OCI-LY7 (cell line): ENCODE results near the gene NCKAP5.

ENCODE experiments used
- EZH2phosphoT487 ChIP-seq: fragments of 200-600 bp; sonication (generic); IDR thresholded peaks from 2 replicates; pipeline ENCODE4 v1.6.1; 2018; ENCODE audit warnings: low read depth, borderline replicate concordance, mild to moderate bottlenecking, mixed run types, antibody characterized with exemption, low read length, moderate library complexity, mixed read lengths
- TF ChIP-seq, protein P1 (sequence below): fragments of 200-600 bp; sonication (generic); conservative IDR thresholded peaks from 2 replicates; pipeline ENCODE4 v1.5.1; 2014; ENCODE audit warnings: mild to moderate bottlenecking, antibody characterized with exemption, low read length, moderate library complexity, mixed read lengths

DNA sequence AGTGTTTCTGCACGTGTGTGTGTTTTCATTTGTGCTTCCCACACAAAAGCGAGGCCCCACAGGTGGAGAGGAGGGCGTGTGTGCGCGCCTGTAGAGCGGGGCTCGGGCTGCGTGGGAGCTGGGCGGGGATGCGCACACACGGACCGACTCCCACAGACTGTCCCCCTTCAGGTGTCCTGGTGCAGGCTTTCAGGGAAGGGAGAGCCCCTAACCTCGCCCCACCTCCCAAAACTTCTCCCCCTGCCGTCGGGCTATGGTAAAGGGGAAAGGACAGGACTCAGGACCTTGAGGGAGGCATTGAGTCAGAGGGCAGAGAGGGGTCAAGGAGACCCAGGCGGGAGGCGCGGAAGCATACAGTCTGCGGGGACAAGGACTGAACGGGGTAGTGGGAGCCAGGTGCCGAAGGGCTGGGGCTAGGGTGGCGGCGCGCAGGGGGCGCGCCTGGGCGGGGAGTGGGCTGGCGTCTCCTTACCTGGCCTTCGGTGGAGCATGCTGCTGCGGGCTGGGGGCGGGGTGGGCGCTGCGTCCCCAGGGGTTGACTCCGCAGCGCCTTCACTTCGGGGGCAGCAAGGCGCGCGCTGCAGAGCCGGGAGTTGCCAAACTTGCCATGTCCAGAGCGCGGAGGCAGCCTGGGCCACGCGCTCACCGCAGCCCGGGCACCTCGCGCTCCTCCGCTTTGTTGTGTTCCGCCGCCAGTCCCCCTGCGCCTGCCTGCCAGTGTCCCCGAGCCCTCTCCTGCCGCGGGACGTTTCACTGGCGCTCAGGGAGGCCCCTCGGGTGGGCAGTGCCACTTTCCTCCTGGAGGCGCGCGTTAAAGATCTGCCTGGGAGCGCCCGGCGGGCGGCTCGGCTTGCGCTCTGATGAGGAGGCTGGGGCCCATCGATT, 302.0 kb downstream of the NCKAP5 start:
- TF ChIP-seq, protein P1, sequence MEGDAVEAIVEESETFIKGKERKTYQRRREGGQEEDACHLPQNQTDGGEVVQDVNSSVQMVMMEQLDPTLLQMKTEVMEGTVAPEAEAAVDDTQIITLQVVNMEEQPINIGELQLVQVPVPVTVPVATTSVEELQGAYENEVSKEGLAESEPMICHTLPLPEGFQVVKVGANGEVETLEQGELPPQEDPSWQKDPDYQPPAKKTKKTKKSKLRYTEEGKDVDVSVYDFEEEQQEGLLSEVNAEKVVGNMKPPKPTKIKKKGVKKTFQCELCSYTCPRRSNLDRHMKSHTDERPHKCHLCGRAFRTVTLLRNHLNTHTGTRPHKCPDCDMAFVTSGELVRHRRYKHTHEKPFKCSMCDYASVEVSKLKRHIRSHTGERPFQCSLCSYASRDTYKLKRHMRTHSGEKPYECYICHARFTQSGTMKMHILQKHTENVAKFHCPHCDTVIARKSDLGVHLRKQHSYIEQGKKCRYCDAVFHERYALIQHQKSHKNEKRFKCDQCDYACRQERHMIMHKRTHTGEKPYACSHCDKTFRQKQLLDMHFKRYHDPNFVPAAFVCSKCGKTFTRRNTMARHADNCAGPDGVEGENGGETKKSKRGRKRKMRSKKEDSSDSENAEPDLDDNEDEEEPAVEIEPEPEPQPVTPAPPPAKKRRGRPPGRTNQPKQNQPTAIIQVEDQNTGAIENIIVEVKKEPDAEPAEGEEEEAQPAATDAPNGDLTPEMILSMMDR, result no peak
- no peak for TF ChIP-seq EZH2phosphoT487
